ENCODE results near the gene ARAP1.
"Not testable (repeated sequence)": the region's sequence is repeated elsewhere in the genome, so short reads cannot be mapped to it uniquely, and the experiment has no call there.

ARAP1 gene

DNA sequence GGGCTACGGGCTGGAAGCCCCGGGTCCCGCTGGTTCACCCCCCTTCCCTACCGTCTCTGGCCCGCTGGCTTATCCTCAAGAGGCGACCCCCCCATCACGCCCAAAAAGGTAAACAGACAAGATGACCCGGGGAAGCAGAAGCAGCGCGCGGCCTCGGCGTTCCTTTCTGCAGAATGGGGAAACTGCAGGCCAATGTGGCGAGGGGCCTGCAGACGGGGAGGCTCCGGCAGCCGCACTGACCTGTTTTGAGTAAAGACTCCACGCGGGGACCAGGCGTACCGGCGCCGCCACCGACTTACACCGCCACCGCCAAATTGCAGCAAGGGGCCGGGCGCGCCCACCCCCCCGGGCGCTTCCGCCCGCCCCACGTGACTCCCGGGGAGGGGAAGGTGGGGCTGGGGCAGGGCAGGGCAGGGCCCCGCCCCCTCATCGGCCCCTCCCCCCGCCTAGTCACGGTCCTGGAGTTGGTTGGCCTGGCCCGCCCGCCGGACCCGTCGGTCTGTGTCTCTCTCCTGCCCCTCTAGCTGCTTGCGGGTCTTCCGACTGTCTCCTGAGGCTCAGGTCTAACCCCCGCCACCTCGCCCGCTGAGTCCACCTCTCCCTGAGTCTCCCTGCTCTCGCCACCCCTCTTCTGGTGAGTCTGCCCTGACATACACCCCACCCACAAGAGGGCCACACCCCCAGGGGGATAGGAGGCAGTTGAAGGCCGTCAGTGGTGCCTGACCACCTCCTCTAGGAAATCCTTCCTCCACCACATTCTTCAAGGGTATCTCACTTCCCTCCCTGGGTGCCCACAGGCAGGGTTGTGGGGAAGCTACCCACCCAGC lies at the start of gene ARAP1:
Gene ARAP1 (minus strand): TSS at position 321 of the 827 bp plus-strand sequence. CDS start 25,280 bp downstream, outside the sequence.
- DNase-seq: peak; percentile 78

DNA sequence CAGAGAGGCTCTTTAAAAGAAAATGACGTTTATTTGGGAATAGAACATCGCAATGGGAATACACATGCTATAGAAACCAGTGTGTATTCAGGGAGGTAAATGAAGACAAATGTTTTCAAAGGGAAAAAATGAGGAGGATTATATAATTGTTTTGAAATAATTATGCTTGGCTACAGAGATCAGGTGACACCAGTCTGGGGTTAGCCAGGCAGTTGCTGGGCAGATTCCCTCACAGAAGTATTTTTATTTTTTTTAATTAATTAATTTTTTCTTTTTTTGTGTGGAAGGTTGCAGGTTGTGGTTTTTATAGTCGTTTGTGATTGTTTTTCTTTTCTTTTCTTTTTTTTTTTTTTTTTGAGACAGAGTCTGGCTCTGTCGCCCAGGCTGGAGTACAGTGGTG lies 47.2 kb upstream of the ARAP1 start:
- no peak for DNase-seq

DNA sequence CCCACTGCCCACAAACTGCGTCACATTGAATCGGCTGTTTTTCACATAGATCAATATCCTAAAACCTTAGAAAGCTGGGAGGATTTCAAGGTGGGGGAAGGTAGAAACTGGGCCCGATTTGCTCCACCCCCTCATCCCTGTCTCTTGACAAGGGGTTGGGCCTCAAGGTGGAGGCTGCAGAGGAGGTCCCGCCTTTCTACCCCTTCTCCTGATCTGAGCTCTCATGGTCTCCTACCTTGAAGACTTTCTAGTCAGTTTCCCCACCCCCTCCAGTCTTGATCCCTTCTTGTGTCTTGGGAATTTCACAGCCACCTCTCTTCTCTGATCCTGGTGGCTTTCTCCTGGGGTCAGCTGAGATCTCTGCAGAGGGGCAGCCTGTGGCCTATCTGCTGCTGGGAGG lies 46.2 kb upstream of the ARAP1 start:
- no peak for DNase-seq

DNA sequence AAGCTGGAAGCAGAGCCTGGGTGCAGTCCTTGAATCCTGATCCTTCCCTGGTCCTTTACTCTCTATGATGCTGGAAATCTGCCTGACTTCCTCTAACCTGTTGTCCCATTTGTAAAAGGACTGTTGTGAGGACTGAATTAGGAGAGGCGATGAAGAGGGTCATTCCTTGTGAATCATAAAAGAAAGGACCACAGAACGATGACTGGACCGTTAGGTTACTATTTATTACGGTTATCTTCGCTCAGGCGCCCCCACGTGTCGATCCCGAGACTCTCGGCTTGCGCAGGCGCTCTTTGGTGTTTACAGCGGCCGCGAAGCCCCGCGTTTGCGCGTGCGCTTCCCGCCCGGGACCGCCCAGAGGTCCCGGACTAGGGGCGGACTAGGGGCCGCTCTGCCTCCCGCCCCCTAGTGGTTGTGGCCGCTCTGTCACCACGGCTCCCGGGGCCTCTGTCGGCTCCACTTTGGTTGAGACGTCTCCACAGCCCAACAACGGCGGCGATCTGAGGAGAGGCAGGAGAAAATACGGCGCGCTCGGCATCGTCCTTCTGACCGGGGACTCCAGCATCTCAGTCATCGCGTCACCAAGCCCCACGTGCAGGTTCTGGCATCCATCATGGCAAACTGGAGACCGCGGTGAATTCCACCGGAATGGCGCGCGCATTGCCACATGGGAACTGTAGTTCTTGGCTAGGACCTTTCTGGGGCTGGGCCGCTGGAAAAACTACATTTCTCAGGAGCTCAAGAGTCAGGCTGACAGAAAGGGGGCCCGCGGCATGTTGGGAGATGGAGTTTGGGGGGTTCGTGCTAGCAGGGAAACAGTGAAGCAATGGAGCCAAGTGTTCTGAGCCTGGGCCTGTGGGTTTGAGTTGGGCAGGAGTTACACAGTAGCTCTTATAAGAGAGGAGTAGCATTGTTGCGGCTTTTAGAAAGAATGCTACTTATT lies 41.5 kb upstream of the ARAP1 start, which contains the start of gene STARD10:
Gene STARD10 (minus strand): TSS at position 623 of the 943 bp plus-strand sequence. CDS start 12,866 bp downstream, outside the sequence.
- DNase-seq: peak; percentile 97

DNA sequence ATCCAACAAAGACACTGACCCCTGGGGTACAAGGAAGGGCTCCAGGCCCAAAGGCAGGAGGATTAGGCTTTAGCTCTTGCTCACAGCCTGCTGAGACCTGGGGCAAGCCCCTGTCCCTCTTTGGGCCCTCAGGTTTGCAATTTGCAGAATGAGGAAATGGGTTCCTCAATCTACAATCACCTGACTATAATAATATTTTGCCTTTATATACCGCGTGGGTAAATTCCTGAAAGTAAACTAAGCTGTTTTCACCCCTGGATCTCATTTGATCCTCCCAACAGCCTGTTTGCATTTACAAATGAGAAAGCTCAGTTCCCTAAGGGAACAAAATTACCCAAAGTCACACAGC lies 40.8 kb upstream of the ARAP1 start:
- DNase-seq: no peak

DNA sequence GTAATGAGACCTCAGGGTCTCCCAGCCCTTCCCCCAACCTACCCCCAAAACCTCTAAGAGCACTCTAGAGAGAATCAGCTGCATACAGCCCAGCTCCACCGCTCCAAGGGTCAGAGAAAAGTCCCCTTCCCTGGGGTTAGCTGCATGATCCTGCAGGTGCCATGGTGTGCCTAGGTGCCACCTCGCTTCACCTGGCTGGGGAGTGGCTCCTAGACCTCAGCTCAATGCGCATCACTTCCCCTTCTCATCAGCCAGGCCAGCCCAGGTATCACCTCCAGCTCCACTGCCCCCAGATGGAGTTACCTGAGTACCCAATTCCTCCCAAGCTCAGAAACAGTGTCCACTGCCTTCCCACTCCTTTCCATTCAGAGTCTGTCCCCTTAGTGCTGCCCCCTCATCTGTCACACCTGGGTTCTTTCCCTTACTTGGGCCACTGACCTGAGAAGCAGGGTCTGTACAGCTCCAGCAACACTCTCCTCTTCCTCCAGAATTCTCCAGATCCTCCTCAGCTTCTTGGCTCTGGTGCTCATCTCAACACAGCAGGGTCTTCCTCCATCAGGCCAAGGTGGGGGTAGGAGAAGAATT lies 40.3 kb upstream of the ARAP1 start:
- no peak for DNase-seq

DNA sequence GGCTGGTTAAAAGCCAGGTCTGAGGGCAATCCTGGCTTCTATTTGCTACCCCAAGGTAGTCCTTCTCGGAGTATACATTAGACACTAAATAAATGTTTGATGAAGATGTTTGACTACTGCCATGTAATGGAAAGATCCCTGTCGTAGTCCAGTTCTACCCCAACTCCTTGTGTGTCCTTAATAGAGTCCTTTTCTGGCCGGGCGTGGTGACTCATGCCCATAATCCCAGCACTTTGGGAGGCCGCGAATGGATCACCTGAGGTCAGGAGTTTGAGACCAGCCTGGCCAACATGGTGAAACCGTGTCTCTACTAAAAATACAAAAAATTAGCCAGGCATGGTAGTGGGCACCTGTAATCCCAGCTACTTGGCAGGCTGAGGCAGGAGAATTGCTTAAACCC lies 39.0 kb upstream of the ARAP1 start:
- not testable (repeated sequence) for DNase-seq

DNA sequence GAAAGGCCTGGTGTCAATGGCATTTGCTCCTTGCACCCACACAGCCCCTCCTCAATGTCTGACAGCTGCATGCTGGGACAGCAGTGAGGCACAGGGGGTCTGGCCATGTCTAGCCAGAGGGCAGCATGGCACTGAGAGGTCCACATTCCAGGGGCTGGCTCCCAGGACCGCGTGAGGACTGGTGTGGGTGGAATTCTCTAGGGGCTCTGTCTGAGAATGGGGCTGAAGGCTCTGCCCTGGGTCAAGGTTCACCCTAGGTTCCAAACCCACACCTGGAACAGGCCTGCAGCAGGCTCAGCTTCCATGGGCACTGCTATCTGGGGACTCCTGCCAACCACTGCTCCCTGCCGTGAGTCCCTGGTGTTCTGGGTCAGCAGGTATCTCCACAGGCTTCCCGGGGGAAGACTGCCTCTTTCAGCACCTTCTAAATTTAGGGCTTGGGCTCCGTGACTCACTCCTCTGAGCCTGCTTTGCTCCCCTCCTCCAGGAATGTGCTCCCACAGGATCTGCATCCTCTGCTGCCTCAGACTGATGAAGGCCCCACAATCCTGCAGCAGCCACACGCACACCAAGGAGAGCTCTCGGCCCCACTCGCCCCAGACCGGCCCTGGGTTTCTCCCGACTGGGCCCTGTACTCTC lies 37.4 kb upstream of the ARAP1 start:
- DNase-seq: no peak

DNA sequence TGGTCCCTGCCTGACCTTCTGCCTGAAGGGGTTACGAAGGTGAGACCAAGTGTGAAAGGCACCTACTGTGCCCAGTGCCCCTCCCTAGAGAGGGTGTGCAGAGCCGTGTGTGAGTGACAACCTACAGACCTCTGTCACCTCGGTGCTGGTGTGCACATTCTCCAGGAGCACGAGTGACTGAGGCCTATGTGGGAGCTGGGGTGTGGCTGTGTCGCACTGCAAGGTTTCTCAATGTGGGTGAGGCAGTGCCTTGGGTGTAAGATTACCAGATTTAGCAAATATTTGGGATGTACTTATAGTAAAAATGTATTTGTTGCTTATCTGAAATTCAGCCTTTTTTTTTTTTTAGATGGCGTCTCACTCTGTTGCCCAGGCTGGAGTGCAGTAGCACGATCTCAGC lies 36.0 kb upstream of the ARAP1 start:
- no peak for DNase-seq

DNA sequence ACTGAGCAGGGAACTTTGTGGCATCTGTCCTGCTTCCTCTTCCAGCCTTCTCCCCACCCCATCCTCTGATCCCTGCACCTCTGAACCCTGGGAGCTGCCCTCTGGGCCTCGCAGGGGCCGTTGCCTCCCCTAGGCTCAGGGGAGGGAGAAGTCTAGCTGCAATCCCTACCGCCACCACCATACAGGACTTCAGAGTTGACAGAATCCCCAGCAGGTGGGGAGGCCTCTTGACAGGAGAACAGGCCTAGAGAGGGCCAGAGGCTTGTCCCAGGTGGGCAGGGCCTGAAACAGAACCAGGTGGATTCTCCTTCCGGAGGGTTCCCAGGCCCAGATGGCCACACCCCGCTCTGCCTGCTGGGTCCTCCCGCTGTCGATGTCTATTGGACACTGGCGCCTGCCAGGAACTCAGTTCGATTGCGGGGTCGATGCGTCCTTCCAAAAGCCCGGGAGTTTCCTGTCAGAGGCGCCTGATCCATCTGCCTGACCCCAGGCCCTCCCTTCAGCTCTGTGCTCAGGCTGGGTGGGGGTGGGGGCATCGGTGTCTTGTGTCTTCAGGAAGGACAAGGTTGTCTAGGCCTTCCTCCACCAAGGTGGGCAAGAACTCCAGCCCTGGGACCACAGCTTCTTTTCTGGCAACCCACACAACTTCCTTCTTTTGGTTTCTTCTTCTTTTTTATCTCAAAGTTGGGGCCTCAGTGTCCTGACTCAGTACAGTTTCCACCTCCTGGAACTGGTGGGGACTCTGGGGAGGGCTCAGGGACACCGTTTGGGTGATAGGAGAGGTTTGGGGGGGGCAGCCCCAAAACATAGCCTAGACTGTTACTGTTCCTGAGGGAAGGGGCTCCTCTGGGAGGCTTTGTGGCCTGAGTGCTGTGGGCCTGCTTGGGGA lies 35.3 kb upstream of the ARAP1 start:
- DNase-seq: no peak

DNA sequence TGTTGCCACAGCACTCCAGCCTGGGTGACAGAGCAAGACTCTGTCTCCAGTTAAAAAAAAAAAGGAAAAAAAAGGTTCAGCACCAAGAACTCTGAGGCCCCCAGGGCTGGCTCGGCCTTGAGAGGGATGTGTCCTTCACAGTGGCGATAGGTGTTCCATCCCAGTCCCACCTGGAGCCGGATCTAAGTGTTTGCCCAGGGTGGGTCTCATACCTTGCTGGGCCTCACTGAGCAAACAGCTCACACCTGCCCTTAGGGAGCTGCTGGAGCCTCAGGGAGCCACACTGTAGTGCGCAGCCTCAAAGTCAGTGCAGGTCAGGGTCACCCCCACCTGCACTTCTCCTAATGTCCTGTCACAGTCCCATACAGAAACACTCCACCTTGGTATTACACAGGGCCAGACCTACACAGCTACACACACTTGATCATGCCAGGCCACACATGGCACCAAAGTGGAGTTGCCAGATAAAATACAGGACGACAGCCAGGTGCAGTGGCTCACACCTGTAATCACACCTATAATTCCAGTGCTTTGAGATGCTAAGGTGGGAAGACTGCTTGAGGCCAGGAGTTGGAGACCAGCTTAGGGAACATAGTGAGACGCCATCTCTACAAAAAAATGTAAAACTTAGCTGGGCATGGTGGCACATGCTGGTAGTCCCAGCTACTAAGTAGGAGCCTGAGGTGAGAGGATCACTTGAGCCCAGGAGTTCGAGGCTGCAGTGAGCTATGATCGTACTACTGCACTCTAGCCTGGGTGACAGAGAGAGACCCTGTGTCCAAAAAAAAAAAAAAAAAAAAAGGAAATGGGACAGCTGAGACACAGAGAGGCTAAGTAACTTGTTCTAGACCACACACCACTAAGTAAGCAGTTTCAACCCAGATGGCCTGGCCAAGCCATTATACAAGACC lies 34.4 kb upstream of the ARAP1 start:
- no peak for DNase-seq

DNA sequence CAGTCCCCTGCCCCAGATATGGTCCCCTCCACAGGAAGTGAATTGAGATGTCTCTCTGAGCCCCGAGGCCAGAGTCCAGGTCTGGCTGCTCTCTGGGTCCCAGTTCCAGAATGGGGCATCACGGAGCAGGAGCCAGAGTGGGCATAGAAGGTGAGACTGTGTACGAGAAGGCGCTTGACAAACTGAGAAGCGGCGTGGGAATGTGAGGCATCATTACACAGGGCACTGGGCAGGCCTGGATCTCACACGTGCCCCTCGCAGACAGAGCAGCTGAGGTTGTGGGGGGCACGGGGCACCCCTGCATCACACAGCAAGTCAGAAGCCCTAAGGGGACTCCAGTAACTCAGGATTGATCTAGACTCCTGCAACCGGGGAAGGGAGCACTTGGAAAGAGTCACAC lies 32.5 kb upstream of the ARAP1 start:
- no peak for DNase-seq

DNA sequence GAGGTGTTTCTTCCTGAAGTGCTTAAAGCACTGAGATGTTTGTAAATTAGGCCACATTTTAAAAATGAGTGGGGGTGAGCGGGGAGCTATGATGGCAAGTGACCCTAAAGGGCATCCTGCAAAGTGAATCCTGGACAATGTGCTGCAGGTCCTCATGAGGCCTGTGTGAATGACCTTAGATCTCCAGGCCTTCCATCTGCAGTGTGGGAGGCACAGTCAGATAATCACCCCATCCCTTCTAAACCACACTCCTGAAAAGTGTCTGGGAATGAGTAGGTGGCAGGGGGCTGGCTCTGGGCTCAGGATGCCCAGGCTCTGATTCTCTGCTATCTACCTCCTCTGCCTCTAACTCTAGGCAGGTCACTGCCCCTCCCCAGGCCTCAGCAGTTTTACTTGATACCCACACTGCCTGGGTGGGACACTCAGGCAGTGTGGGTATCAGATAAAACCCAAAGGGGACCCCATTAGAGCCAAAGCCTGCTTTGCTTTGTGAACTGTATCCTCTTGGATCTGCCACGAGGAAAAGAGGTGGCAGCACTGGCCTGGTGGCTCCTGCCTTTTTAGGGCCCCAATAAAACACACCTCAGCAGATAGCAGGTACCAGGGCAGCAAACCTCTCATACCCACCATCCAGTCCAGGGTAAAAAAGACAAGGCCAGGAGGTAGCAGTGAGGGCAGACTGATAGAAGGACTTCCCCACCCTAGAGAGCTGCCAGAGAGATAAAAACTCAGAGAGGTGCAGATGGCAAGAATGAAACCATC lies 31.1 kb upstream of the ARAP1 start:
- DNase-seq: no peak

DNA sequence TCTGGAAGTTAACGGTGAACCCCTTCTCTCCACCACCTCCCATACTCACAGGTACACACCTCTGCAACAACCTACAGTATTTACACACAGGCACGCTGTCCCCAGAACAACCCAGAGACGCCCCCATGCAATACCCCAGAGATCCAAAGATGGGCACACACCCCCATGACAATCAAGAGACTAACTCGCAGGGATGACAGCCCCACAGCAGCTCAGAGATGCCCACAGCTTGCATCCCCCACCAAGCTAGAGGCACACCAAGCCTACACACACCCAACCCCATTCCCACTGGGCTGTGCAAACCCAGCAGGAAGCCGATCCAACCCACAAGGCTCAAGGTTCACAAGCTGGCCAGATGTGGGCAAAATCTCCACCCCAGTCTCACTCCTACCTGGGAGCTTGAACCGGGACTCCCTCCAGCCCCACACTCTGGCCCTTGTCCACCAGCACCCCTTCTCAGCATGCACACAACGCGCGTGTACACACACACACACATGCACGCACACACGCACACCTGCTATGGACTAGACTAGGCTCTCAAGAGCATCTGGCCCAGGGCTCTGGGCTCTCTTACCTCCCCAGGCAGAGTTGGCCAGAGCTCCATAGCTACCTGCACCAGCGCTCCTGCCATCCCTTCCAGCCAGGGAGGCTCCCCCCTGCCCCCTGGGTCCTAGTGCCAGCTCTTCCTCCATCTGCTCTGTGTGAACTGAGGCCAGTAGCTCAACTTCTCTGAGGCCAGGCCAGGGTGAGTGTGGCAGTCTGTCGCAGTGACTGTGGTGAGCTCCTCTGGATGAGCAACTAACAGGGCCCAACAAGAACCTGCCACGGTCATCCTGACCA lies 30.1 kb upstream of the ARAP1 start:
- DNase-seq: no peak

DNA sequence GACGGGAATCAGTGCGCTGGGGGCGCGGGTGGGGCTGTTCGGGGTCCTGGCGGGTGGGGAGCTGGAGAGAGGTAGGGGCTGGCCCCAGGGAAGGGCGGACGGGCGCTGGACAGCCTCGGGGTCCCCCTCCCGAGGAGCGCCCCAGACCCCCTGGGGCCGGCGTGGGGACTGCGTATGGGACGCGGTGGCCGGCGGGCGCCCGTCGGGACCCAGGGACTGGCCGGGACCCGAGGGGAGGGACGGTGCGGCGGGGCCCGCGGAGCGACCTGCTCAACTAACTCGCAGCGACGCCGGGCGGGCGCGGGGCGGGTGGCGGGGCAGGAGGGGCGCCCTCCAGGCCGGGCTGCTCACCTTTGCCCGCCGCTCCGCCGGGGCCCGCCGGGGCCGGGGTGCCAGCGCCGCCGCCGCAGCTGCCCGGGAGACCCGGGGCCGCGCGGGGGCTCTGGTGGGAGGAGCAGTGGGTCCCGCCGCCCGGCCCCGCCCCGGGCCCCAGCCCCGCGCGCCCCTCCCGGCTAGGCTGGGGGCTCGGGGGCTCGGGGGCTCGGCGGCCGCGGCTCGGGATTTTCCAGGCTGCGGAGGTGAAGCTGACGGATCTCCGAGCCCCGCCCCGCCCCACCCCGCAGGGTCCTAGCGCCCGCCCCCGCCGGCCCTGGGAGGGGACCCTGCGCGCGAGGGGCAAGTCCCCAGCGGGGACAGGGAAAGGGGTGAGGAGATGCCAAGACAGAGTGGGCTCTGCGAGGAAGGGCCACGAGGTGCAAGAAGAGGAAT lies 29.3 kb upstream of the ARAP1 start:
- DNase-seq: no peak

DNA sequence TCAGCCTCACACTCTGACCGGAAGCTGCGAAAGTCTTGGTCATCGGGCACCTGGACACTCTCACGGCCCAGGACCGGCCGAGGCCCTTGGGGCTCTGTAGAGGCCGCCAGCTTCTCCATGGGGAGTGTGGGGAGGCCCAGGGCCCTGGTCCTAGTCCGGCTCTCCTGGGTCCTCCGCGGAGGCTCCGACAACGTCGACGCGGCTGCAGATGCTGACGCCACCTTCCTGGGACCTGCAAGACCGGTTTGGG lies 28.8 kb upstream of the ARAP1 start:
- DNase-seq: no peak

DNA sequence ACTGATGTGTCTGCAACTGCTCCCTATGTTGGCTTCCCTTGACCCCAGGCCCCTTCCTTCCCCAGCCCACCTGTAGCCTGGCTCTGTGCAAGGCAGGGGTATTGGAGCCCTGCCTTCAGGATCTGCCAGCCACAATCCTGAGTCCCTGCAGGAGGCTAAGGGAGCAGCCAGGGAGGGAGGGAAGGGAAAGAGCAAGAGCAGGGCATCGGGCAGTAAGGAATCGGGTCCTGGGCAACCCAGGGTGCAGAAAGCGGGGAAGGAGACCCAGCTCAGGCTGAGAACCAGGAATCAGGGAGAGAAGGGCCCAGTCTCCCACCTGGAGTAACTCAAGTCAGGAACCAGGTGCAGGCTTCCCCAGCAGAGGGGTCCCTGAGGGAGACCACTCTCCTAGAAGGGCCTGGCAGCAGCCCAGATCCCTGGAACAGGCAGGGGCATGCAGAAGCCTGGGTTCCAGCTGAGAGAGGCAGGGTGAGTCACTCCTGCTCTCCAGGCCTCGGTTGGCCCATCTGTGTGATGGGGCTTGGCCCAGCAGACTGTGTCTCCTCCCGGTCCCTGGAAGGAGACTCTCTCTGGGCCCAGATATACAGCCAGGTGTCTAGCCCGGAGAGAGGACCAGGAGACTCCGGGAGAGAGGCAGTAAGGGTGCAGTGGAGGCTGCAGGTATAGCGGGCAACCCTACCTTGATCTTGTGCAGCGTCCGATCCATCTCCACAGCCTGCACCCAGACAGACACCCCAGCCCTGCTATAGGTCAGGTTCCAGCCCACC lies 28.3 kb upstream of the ARAP1 start:
- no peak for DNase-seq
